T-helper 17 cell (primary cell): ENCODE data around the gene ADAMTS17. TPM values are rescaled to one million over a fixed set of nuclear protein-coding genes. Genes with fewer than 3 reads are reported as not detected.
A peak's percentile ranks its signal among the peaks of the same experiment; 100 is the strongest.
"Not testable (repeated sequence)": the region's sequence is repeated elsewhere in the genome, so short reads cannot be mapped to it uniquely, and the experiment has no call there.

Experiments
- ATAC-seq: fragments of 150-1000 bp; cut with Tn5 transposase; 2 replicates; pipeline ENCODE4 v1.10.0; 2021; ENCODE audit warnings: mild to moderate bottlenecking, moderate library complexity
- DNase-seq, 3 donors: peaks; one replicate each; pipeline versions ENCODE4 v3.0.0 to v3.0.0-alpha.2; 2020 to 2021
- H3K9me3 ChIP-seq: one replicate; pipeline ENCODE4 v1.7.0; 2013; ENCODE audit warnings: low read length, mild to moderate bottlenecking; ENCODE audit not compliant: control insufficient read depth, poor library complexity, severe bottlenecking
- H3K27ac Mint-ChIP-seq: one replicate; pipeline ENCODE4 v1.8.0; 2022; ENCODE audit warnings: mild to moderate bottlenecking, moderate library complexity, mixed read lengths
- H3K27me3 Mint-ChIP-seq: one replicate; pipeline ENCODE4 v1.8.0; 2022; ENCODE audit warnings: mixed read lengths
- H3K36me3 Mint-ChIP-seq: one replicate; pipeline ENCODE4 v1.8.0; 2022; ENCODE audit warnings: low read depth, mixed read lengths
- H3K4me1 Mint-ChIP-seq: one replicate; pipeline ENCODE4 v1.8.0; 2022; ENCODE audit warnings: mild to moderate bottlenecking, mixed read lengths
- H3K4me3 Mint-ChIP-seq: one replicate; pipeline ENCODE4 v1.8.0; 2022; ENCODE audit warnings: mild to moderate bottlenecking, moderate library complexity, mixed read lengths
- total RNA-seq, 4 donors: library from RNA in 2 of 4; stranded (reverse) in 2 of 4; gene quantifications; one replicate each; pipeline ENCODE4 v1.2.3 and lab custom pipeline; 2022 to 2026

Gene ADAMTS17
- total RNA-seq, 2 donors from 2014 or later, result 8.1 to 10.6 TPM

GRCh38 chr15:99986297-99987118 is 355.3 kb downstream of the ADAMTS17 start:
- no peak overlapping the region for H3K27ac Mint-ChIP-seq
- DNase-seq (no peak), ATAC-seq (no peak)

GRCh38 chr15:99985878-99986277 is 355.9 kb downstream of the ADAMTS17 start:
- DNase-seq (no peak), ATAC-seq (no peak)
- H3K4me3 Mint-ChIP-seq, result no peak overlapping the region
- H3K9me3 ChIP-seq, result no peaks in the 10 kb centered on the region
- peaks cover 5% of the 10 kb centered on the region for H3K27me3 Mint-ChIP-seq
- no peaks in the 10 kb centered on the region for H3K36me3 Mint-ChIP-seq
- no peaks in the 10 kb centered on the region for H3K4me1 Mint-ChIP-seq
- no peak overlapping the region for H3K27ac Mint-ChIP-seq

More at GRCh38 chr15:99986297-99987118, 355.3 kb downstream of the ADAMTS17 start:
- Mint-ChIP-seq H3K4me3 (no peak overlapping the region), H3K27me3 (peaks cover 5% of the 10 kb centered on the region), H3K4me1 (no peaks in the 10 kb centered on the region), H3K36me3 (no peaks in the 10 kb centered on the region)
- H3K9me3 ChIP-seq, result no peaks in the 10 kb centered on the region

GRCh38 chr15:99984491-99985243 is 357.1 kb downstream of the ADAMTS17 start:
- no peak overlapping the region for H3K4me3 Mint-ChIP-seq
- H3K27me3 Mint-ChIP-seq, result peaks cover 5% of the 10 kb centered on the region
- no peak for DNase-seq
- H3K27ac Mint-ChIP-seq, result no peak overlapping the region
- H3K9me3 ChIP-seq, result no peaks in the 10 kb centered on the region
- H3K4me1 Mint-ChIP-seq, result no peaks in the 10 kb centered on the region
- ATAC-seq, result no peak
- no peaks in the 10 kb centered on the region for H3K36me3 Mint-ChIP-seq

DNA sequence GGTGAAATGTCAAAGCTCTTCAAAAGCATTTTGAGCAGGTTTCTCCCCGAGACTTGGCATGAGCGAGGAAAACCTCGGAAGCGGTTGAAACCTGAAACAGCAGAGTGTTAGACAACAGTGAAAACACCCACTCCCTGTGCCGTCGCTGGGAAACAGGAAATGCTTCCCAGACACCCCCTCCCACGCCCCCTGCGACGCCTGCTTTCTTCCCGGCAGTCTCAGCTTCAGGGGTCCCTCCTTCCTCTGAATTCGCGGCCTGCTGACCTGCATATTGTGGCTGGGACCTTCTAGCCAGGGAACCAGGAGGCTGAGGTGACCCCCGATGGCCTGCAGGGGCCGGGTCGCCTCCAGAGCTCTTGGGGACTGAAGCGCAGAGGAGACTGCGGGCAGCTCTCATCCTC is 357.9 kb downstream of the ADAMTS17 start:
- ATAC-seq, result no peak
- H3K4me1 Mint-ChIP-seq, result no peaks in the 10 kb centered on the region
- DNase-seq, result no peak
- no peaks in the 10 kb centered on the region for H3K9me3 ChIP-seq
- no peaks in the 10 kb centered on the region for H3K36me3 Mint-ChIP-seq
- no peak overlapping the region for H3K27ac Mint-ChIP-seq
- H3K4me3 Mint-ChIP-seq, result no peak overlapping the region
- peaks cover 5% of the 10 kb centered on the region for H3K27me3 Mint-ChIP-seq

GRCh38 chr15:99983171-99983885 is 358.4 kb downstream of the ADAMTS17 start:
- Mint-ChIP-seq H3K36me3 (no peaks in the 10 kb centered on the region), H3K27me3 (peaks cover 5% of the 10 kb centered on the region), H3K27ac (no peak overlapping the region), H3K4me1 (no peaks in the 10 kb centered on the region), H3K4me3 (no peak overlapping the region)
- DNase-seq, result no peak
- no peak for ATAC-seq
- no peaks in the 10 kb centered on the region for H3K9me3 ChIP-seq

DNA sequence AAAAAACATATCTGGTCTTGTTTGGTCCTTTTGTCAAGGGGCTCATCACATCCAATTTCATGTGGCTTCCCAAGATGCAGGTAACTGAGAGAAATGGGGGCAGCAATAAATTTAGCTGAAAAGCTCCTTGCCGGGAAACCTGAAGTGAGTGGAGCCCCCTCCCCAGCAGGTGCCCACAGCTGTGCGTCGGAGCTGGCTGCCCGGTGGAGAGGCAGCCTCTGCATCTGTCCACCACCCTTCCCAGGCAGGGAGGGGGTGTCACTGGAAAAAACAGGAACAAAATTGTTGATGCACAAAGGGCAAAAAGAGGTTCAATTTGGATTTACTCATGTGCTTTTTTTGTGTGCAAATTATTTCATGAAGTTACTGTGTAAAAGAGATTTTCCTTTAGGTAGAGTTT is 359.1 kb downstream of the ADAMTS17 start:
- H3K27me3 Mint-ChIP-seq, result peaks cover 5% of the 10 kb centered on the region
- H3K27ac Mint-ChIP-seq, result no peak overlapping the region
- no peaks in the 10 kb centered on the region for H3K4me1 Mint-ChIP-seq
- H3K4me3 Mint-ChIP-seq, result no peak overlapping the region
- ATAC-seq (no peak), DNase-seq (no peak)
- no peaks in the 10 kb centered on the region for H3K36me3 Mint-ChIP-seq
- no peaks in the 10 kb centered on the region for H3K9me3 ChIP-seq

DNA sequence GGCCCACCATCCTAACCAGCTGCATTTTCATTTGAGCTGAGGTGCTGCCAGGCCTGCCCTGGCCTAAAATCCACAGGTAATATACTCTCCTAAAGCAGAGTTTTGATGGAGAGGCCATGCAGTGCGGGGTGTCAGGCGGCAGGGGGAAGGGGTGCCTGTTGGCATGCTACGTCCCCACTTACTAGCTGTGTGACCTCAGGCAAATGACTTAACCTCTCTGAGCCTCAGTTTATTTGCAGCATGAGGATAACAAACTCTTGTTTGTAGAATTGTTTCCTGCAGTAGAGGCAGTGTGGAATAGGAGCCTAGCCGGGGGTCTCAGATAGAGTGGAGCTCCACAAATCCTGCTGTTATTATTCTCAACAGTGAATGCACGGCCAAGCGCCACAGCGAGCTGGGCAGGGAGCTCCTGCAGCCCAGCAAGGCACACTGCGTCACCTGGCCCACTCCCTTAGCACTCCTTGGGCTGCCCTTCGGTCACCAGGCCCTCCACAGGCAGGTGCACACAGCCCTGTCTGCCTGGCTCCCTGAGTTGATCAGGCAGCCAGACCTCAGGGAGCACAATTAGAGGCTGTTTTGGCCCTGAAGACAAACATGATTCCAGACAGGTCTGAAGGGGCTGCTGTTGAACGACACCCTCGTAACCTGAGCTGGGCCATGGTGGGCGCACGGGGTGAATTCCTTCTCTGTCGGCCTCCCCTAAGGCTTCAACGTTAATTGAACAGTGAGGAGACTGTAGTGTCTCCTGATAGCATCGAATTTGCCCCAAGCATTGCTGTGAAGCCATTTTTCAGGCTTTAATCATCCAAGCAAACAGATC is 359.7 kb downstream of the ADAMTS17 start:
- H3K4me1 Mint-ChIP-seq, result no peaks in the 10 kb centered on the region
- H3K9me3 ChIP-seq, result no peaks in the 10 kb centered on the region
- no peak overlapping the region for H3K27ac Mint-ChIP-seq
- DNase-seq, result no peak
- H3K27me3 Mint-ChIP-seq, result peaks cover 5% of the 10 kb centered on the region
- H3K36me3 Mint-ChIP-seq, result no peaks in the 10 kb centered on the region
- no peak for ATAC-seq
- no peak overlapping the region for H3K4me3 Mint-ChIP-seq

- H3K9me3 ChIP-seq, result no peaks in the 10 kb centered on the region
- no peaks in the 10 kb centered on the region for H3K36me3 Mint-ChIP-seq
- ATAC-seq (no peak), DNase-seq (no peak)
- no peaks in the 10 kb centered on the region for H3K4me1 Mint-ChIP-seq
- no peak overlapping the region for H3K4me3 Mint-ChIP-seq
- peaks cover 5% of the 10 kb centered on the region for H3K27me3 Mint-ChIP-seq
- H3K27ac Mint-ChIP-seq, result no peak overlapping the region
Measured at GRCh38 chr15:99981191-99981647, 360.6 kb downstream of the ADAMTS17 start.

- peaks cover 5% of the 10 kb centered on the region for H3K27me3 Mint-ChIP-seq
Measured at GRCh38 chr15:99980752-99981151, 361.0 kb downstream of the ADAMTS17 start.

GRCh38 chr15:99979886-99980285 is 361.9 kb downstream of the ADAMTS17 start:
- not testable (repeated sequence) for H3K27ac Mint-ChIP-seq, H3K27me3 Mint-ChIP-seq, DNase-seq, H3K4me1 Mint-ChIP-seq, H3K9me3 ChIP-seq, H3K4me3 Mint-ChIP-seq, H3K36me3 Mint-ChIP-seq, ATAC-seq

More at GRCh38 chr15:99980752-99981151, 361.0 kb downstream of the ADAMTS17 start:
- ATAC-seq (no peak), DNase-seq (no peak)
- Mint-ChIP-seq H3K4me1 (no peaks in the 10 kb centered on the region), H3K27ac (no peak overlapping the region), H3K36me3 (no peaks in the 10 kb centered on the region), H3K4me3 (peak overlapping the region; percentile 5)
- no peaks in the 10 kb centered on the region for H3K9me3 ChIP-seq

DNA sequence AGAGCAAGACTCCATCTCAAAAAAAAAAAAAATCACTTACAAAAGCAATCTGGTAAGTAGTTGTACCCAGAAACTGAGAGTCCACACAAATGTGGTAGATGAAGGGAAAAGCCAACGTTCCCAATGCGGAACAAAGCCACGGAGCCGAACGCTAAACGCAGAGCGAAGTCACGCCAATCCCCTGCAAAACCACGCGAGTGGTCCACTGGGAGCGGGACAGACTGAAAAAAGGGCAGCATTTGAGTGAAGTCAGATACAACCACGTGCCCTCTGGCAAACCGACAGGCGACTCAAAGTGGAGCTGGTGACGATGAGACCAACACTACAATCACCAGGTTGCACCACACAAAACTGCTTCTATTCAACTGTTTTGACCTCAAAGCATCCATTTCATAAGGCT is 362.4 kb downstream of the ADAMTS17 start:
- H3K27me3 Mint-ChIP-seq, result no peaks in the 10 kb centered on the region
- H3K4me1 Mint-ChIP-seq, result no peaks in the 10 kb centered on the region
- H3K36me3 Mint-ChIP-seq, result no peaks in the 10 kb centered on the region
- ATAC-seq (no peak), DNase-seq (no peak)
- H3K27ac Mint-ChIP-seq, result no peak overlapping the region
- no peaks in the 10 kb centered on the region for H3K9me3 ChIP-seq
- H3K4me3 Mint-ChIP-seq, result no peak overlapping the region

DNA sequence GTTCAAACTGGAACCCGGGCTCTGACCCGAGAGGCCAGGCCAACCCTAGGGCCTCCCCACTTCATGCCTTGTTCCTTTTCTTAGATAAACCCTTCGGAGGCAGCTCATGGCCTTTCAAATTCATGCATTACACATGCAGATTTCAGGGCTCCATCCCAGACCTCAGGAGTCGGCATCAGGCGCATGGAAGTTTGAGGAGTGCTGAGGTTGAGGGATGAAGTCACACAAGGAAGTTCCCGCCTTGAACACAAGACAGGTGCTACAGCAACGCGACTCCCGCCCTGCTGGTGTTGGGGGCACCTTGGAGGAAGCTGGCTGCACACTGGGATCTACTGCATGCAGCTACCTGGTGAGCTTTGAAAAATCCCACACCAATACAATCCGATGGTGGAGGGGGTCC is 363.3 kb downstream of the ADAMTS17 start:
- DNase-seq (no peak), ATAC-seq (no peak)
- H3K9me3 ChIP-seq, result no peaks in the 10 kb centered on the region
- Mint-ChIP-seq H3K27me3 (no peaks in the 10 kb centered on the region), H3K4me3 (no peak overlapping the region), H3K27ac (no peak overlapping the region), H3K36me3 (no peaks in the 10 kb centered on the region), H3K4me1 (no peaks in the 10 kb centered on the region)
